Erythroblast (primary cell): ENCODE results near the gene ANKRD33B.

Experiments
- GATA1 ChIP-seq: IDR thresholded peaks from 2 replicates; pipeline ENCODE4 v1.6.1; 2011; ENCODE audit warnings: low read depth, mild to moderate bottlenecking, control low read depth, low read length, moderate library complexity
- POLR2A ChIP-seq: IDR thresholded peaks from 2 replicates; pipeline ENCODE4 v1.6.1; 2011; ENCODE audit warnings: mild to moderate bottlenecking, low read length

DNA sequence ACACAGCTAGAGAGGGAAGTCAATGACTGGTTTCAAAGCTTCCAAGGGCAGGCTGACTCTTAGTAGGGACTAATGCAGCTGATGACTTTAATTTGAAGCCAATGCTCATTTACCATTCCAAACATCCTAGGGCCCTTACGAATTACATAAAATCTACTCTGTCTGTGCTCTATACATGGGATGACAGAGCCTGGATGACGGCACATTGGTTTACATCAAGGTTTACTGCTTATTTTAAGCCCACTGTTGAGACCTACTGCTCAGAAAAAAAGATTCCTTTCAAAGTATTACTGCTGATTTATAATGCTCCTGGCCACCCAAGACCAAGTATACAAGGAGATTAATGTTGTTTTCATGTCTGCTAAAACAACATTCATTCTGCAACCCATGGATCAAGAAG, 123.0 kb downstream of the ANKRD33B start:
- TF ChIP-seq POLR2A: no peak
- no peak for TF ChIP-seq GATA1
